Right lobe of liver (tissue), 6 donors: ENCODE measurements around the gene LPAR1. TPM values are rescaled to one million over a fixed set of nuclear protein-coding genes. Genes with fewer than 3 reads are reported as not detected.

ENCODE experiments used
- ATAC-seq, 4 donors: fragments of 200-7000 bp; cut with Tn5 transposase; one replicate each; pipeline ENCODE4 v1.9.1; 2020; ENCODE audit warnings: mild to moderate bottlenecking in 4 of 4, moderate library complexity in 4 of 4
- DNase-seq, 3 donors: peaks; one replicate each; pipeline ENCODE4 v3.0.0-alpha.2; 2020
- H3K27ac ChIP-seq, 3 donors: fragments of 200-600 bp; one replicate each; pipeline ENCODE4 v1.8.0; 2022
- H3K27me3 ChIP-seq, 2 donors: fragments of 200-600 bp; one replicate each; pipeline ENCODE4 v1.8.0; 2022
- H3K36me3 ChIP-seq, 4 donors: fragments of 200-600 bp; sonication (generic) in 1 of 4; one replicate each; pipeline versions ENCODE4 v1.5.1 to v1.8.0; 2017 to 2022; ENCODE audit warnings: control low read depth in 1 of 4
- H3K4me1 ChIP-seq, 4 donors: fragments of 200-600 bp; sonication (generic) in 1 of 4; one replicate each; pipeline versions ENCODE4 v1.5.1 to v1.8.0; 2017 to 2022; ENCODE audit warnings: control low read depth in 1 of 4
- H3K4me3 ChIP-seq, 3 donors: fragments of 200-600 bp; one replicate each; pipeline ENCODE4 v1.8.0; 2022
- H3K9me3 ChIP-seq, 4 donors: fragments of 200-600 bp; sonication (generic) in 1 of 4; one replicate each; pipeline versions ENCODE4 v1.5.1 to v1.8.0; 2017 to 2022; ENCODE audit warnings: control low read depth in 1 of 4
- POLR2A ChIP-seq: fragments of 450-650 bp; IDR thresholded peaks from one replicate; pipeline ENCODE4 v1.6.1; 2017; ENCODE audit warnings: antibody characterized with exemption, mild to moderate bottlenecking
- WGBS: methylation state at CpG from one replicate; pipeline ENCODE4 v1.1.6; 2018; ENCODE audit warnings: low coverage, low lambda C conversion rate; ENCODE audit not compliant: insufficient coverage; ENCODE audit errors: missing lambda C conversion rate; 5-methylcytosine and 5-hydroxymethylcytosine counted together
- intact Hi-C, 2 donors: fragments of 100-400 bp; cut with DNase I; formaldehyde crosslinking; loops; one replicate each; pipeline versions ENCODE4 v1.11.2 to v1.14.1; 2022
- total RNA-seq, 6 experiments: library from RNA; depleted of rRNA in 2 of 6; stranded (reverse); fragments of >200 nt in 2 of 6; fragmentation: NEBNext Ultra II Directional in 3 of 6; extraction: Animal tissue kit (Norgen Biotek cat#: 25700) in 3 of 6; gene quantifications; one replicate each; pipeline versions ENCODE4 v1.1.0 to v1.2.4, GENCODE V29; 2016 to 2023
- TF ChIP-seq, protein P1 (sequence below), 4 donors: fragments of 200-600 bp in 3 of 4; fragments of 450-650 bp in 1 of 4; IDR thresholded peaks; one replicate each; pipeline versions ENCODE4 v1.5.1 to v1.8.0; 2016 to 2022; ENCODE audit warnings: antibody characterized with exemption in 4 of 4, mild to moderate bottlenecking in 2 of 4
- donor health status: DM: no; HTN: yes; CAD: no.
- donor health status: DM: no; HTN: no; CAD: no.
- donor health status: DM: no; HTN: no; CAD: no.
- donor health status: DM: no; HTN: yes; CAD: no.
- donor health status: DM: no; HTN: yes; CAD: no.

Gene LPAR1
- total RNA-seq, 6 experiments from 2014 or later = 0.66 to 1.6 (median 1.2) TPM

DNA sequence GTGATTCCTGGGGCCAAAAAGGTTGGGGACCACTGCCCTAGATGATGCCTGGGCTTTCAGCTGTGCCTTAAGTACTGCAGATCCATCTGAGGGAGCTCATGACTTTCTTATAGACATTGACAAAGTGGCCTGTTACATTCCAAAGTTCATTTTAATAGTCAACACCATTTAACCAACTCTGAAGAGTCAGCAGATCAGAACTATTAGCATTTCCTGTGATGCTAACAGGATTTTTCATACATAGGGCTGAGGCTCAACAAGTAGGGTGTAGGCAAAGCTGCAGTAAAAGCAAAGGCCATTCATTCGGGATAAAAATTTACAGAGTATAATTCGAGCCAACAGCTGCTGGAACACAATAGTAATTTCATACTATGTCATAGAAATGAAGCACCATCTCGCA is 105.4 kb downstream of the LPAR1 start:
- ATAC-seq (no peak), DNase-seq (no peak)
- no peaks in the 10 kb centered on the region for H3K36me3 ChIP-seq
- intact Hi-C loops = no loop called here
- TF ChIP-seq POLR2A = no peak
- TF ChIP-seq, protein P1, sequence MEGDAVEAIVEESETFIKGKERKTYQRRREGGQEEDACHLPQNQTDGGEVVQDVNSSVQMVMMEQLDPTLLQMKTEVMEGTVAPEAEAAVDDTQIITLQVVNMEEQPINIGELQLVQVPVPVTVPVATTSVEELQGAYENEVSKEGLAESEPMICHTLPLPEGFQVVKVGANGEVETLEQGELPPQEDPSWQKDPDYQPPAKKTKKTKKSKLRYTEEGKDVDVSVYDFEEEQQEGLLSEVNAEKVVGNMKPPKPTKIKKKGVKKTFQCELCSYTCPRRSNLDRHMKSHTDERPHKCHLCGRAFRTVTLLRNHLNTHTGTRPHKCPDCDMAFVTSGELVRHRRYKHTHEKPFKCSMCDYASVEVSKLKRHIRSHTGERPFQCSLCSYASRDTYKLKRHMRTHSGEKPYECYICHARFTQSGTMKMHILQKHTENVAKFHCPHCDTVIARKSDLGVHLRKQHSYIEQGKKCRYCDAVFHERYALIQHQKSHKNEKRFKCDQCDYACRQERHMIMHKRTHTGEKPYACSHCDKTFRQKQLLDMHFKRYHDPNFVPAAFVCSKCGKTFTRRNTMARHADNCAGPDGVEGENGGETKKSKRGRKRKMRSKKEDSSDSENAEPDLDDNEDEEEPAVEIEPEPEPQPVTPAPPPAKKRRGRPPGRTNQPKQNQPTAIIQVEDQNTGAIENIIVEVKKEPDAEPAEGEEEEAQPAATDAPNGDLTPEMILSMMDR (IDR thresholded peaks at IDR 0.05) = no peak
- no peaks in the 10 kb centered on the region for H3K9me3 ChIP-seq
- 60% methylated on average over 3 of the region's 3 CpGs for WGBS
- H3K4me1 ChIP-seq = no peaks in the 10 kb centered on the region
- no peaks in the 10 kb centered on the region for H3K27me3 ChIP-seq
- no peak overlapping the region for H3K27ac ChIP-seq
- no peak overlapping the region for H3K4me3 ChIP-seq

DNA sequence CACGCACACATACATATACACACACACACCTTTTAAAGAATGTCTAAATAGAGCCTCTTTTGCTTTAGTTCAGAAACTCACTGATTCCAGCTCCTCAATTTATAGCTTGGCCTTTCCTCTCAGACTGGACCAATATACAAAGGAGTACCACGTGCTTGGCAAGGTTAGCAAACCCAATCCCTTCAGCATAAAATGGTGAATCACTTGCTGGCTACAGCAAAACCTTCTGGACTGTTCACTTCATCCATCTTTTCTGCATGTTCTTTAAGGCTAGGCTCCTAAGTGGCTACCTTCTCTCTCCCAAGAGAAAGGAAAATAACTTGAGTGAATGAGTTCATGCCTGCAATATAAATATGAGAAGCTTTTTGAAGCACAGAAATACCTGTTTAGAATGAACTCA is 109.7 kb downstream of the LPAR1 start:
- Histone ChIP-seq H3K36me3 (no peaks in the 10 kb centered on the region), H3K4me1 (no peaks in the 10 kb centered on the region), H3K9me3 (no peaks in the 10 kb centered on the region), H3K27me3 (no peaks in the 10 kb centered on the region), H3K27ac (no peak overlapping the region), H3K4me3 (no peak overlapping the region)
- DNase-seq = no peak
- no peak for ATAC-seq
- TF ChIP-seq POLR2A = no peak
- TF ChIP-seq, protein P1 (IDR thresholded peaks at IDR 0.05) = no peak
- WGBS = 61% methylated on average over 2 of the region's 2 CpGs
- intact Hi-C loops = no loop called here

DNA sequence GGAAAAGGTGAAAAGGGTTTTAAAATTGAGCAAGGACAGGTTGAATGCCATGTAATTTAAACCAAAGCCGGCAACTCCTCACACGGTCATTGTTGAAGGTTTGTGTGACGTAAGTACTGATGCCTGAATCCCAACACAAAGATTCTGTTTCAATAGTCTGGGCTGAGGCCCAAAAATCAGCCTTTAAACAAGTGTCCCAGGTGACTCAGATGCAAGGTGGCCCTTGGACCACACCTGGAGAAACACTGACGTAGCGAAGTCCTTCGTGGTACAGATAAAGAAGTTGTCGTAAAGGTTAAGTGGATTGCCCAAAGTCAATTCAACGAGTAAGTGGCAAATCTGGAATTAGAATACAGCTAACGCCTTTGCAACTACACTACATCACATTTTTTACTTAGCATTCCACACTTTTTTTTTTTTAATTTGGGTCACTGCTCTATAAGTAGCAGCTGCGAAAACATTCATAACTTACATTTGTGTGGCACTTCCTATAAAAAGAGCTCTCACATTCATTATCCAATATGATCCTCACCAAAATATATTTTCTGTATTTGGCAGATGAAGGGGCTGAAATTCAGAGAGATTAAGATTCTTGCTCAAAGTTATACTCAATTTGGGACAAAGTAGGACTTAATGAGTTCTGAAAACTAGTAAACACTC is 111.3 kb downstream of the LPAR1 start:
- intact Hi-C loops = no loop called here
- Histone ChIP-seq H3K36me3 (no peaks in the 10 kb centered on the region), H3K27me3 (no peaks in the 10 kb centered on the region), H3K9me3 (no peaks in the 10 kb centered on the region), H3K27ac (no peak overlapping the region), H3K4me1 (no peaks in the 10 kb centered on the region), H3K4me3 (no peak overlapping the region)
- TF ChIP-seq, protein P1 (IDR thresholded peaks at IDR 0.05) = no peak
- DNase-seq (no peak), ATAC-seq (no peak)
- WGBS = 69% methylated on average over 7 of the region's 10 CpGs

DNA sequence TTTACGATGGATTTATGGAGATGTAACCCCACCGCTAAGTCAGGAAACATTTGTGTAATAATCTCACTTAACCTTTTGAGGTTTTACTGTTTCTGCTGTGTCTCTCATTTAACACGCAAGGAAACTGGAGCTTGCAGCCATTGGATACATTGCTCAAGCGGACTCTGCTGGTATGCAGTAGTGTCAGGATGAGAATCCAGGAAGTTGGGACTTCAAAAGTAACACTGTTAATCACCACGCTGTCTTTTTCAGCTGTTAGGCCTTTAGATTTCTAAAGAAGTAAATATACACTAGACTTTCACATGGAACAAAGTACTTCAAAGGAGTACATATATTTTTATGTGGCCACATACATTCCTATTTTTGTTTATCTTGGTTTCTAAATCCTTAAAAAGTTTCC is 114.7 kb downstream of the LPAR1 start:
- Histone ChIP-seq H3K27ac (no peak overlapping the region), H3K27me3 (no peaks in the 10 kb centered on the region), H3K4me1 (no peaks in the 10 kb centered on the region), H3K9me3 (no peaks in the 10 kb centered on the region), H3K36me3 (no peaks in the 10 kb centered on the region), H3K4me3 (no peak overlapping the region)
- DNase-seq (no peak), ATAC-seq (no peak)
- TF ChIP-seq, protein P1 (IDR thresholded peaks at IDR 0.05) = no peak
- no peak for TF ChIP-seq POLR2A
- intact Hi-C loops = no loop called here
- 73% methylated on average over 5 of the region's 5 CpGs for WGBS

DNA sequence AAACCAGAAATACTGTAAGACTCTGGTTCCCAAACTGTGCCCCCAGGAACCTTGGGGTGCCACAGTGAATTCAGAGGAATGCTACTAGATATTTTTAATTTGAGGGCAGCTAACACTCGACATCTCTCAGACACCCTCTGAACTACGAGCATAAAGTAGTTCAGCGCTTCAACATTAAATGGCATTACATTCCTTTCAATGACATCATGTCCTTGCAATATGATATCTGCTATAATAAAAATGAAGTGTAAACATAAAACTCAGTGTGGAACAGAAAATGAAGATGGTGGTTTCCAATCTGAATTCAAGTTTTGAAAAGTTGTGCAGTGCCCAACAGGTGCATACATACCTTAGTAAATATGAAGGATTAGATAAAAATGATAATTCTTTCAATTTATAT is 116.1 kb downstream of the LPAR1 start:
- Histone ChIP-seq H3K36me3 (no peaks in the 10 kb centered on the region), H3K27ac (no peak overlapping the region), H3K9me3 (no peaks in the 10 kb centered on the region), H3K4me3 (no peak overlapping the region), H3K4me1 (no peaks in the 10 kb centered on the region), H3K27me3 (no peaks in the 10 kb centered on the region)
- intact Hi-C loops = no loop called here
- TF ChIP-seq POLR2A = no peak
- TF ChIP-seq, protein P1 (IDR thresholded peaks at IDR 0.05) = no peak
- WGBS = 45% methylated on average over 3 of the region's 3 CpGs
- DNase-seq (no peak), ATAC-seq (no peak)
